HG02884 (cell line): ENCODE data around the gene HDAC4.

Experiments used
- ATAC-seq: cut with Tn5 transposase; IDR thresholded peaks from one replicate; pipeline ENCODE4 v1.9.1; 2021; ENCODE audit warnings: mild to moderate bottlenecking, moderate library complexity; ENCODE audit not compliant: unreplicated experiment

The HDAC4 gene

DNA sequence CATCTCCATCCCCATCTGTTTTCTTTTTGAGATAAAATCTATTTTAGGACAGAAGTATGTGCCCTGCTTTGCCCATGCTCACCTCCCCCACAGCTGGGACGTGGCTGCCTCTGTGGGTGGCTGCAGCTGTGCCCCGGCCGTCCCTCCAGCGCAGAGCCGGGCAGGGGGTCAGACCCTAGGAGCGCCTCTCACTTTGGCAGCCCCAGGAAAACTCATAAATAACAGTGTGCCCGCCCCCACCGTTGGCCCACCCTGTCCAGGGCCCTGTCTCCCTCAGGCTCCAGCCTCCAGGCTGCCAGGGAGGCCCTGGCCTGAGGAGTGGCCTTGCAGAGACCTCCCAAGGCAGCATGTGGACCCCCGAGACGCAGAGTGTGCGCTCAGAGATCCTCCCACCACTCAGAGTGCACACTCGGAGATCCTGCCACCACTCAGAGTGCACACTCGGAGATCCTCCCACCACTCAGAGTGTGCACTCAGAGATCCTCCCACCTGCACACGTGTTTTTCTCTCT lies 374.8 kb downstream of the HDAC4 start:
- no peak for ATAC-seq

GRCh38 chr2:239025096-239025801 lies 375.6 kb downstream of the HDAC4 start:
- ATAC-seq = no peak

DNA sequence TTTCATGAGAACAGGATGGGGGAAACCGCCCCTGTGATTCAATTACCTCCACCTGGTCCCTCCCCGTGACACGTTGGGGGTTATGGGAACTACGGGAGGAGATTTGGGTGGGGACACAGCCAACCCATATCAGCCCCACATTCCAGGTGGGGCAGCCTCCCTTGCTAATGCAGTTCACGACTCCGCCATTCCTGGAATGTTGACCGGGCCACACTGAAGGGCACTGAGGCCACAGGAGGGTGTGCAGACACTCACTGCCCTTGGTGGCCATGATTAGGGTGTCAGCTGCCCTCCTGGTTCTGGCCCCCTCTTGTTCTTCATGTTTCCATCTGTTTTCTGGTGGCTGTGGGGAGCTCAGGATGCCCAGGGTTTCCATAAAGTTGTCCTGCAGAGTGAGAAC lies 376.6 kb downstream of the HDAC4 start:
- no peak for ATAC-seq

GRCh38 chr2:239022437-239023260 lies 378.2 kb downstream of the HDAC4 start:
- ATAC-seq = no peak

- ATAC-seq = no peak
These were observed 379.0 kb downstream of the HDAC4 start for GRCh38 chr2:239021651-239022436.

DNA sequence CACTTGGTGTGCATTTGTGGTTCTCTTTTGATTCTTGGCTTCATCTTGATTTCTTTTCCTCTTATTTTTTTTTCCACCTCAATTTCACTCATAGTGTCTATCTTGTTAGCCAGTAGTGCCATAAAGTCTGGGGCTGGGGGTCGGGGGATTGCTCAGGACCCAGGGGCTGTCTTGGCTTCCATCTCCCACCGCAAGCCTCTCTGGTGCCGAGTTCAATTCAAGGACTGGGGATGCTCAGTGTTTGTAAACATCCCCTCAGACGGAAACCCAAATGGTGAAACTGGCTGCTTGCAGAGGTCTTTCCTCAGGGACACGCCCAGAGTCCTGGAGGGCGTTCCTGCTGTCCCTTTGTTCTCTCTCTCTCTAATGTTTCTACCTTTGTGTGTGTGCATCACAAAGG lies 379.6 kb downstream of the HDAC4 start:
- no peak for ATAC-seq

DNA sequence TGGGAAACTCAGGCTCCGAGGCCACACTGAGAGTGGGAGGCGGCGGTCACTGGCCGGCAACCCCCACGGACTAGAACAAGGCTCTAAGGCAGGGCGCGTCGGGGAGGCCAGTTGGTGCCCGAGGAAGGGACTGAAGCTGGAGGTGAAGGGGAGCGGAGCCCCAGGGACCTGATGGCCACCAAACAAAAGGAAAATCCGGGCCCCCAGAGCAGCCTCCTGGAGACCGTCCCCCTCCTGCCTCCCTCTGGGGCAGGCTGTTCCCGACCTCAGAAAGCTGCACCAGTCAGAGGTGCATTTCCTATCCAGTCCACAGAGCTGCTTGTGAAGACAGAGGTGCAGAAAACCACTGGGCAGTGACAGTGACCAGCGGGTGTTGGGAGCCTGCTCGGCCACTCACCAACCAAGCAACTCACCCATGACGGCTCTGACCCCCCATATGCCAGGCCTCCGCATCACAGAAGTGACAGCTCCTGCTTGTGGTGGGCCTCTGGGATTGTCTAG lies 380.2 kb downstream of the HDAC4 start:
- no peak for ATAC-seq

DNA sequence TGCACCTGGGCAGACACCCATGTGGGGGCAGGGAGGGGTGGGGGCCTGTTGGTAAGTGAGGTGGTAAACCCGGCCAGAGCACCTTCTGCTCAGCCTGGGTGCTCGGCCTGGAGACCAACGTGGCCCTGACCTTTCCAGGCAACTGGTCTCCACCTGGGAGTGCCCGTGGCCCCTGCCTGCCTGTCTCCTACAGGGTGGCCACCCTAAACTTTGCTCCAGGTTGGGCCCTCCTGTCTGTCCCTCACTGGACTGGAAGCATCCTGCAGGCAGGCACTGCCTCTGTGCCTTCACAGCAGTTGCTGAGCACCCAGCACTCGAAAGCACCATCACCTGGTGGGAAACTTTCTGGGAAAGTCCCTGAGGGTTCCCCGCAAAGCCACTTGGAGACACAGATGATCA lies 381.6 kb downstream of the HDAC4 start:
- no peak for ATAC-seq

DNA sequence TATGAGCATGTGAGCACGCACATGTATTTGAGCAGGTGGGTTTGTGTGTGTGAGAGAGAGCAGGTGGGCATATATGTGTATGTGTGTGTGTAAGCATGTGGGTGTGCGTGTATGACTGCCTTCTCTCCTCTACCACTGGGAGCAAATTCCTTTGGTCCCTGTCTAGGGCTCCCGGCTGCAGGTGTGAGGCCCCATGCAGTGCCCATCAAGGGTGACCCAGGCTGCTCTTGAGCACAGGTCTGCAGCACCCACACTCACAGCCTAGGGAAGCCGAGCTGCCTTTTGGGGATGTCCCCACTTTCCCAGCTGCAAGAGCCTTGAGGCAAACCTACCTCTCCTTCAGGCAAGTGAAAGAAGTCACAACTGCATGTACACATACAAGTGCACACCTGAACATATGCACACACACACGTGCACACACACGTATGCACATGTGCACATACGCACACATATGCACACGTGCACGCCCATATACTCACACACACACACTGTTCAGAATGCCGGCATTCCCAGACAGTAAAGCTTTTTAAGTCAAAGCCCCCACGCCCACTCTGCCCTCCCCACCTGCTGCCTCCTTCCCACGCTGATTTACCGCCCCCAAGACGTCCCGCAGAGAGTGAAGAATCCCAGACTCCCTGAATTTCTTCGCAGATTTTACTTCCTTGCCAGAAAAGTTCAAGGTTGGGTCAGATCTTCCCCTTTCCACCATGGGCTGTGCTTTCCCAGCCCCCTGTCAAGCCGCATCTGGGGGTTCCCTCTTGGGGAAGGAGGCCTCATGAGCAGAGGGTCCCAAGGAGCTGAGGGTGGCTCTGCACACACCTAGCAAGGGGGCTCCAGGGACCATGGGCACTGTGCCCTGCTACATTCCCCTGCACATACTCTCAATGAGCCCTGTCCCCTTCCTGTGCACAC lies 382.3 kb downstream of the HDAC4 start:
- no peak for ATAC-seq

GRCh38 chr2:239017491-239018098 lies 383.2 kb downstream of the HDAC4 start:
- ATAC-seq = no peak

GRCh38 chr2:239015901-239016675 lies 384.7 kb downstream of the HDAC4 start:
- no peak for ATAC-seq

GRCh38 chr2:239015218-239015900 lies 385.5 kb downstream of the HDAC4 start:
- ATAC-seq = no peak

- ATAC-seq = no peak
These were observed 386.2 kb downstream of the HDAC4 start for GRCh38 chr2:239014458-239015217.

DNA sequence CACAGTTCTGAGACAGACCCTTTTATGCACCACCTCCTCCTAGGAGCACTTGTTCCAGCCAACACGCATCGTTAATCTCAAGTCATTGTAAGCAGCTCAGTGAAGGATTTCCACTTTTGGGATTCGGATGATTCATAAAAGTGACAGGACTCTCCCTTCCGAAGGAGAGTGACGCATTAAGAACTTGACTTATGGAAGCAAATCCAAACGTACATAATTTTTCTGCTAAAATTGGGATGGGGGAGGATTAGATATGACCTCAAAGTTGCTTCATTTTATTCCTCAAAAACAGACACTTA lies 387.2 kb downstream of the HDAC4 start:
- ATAC-seq = no peak

DNA sequence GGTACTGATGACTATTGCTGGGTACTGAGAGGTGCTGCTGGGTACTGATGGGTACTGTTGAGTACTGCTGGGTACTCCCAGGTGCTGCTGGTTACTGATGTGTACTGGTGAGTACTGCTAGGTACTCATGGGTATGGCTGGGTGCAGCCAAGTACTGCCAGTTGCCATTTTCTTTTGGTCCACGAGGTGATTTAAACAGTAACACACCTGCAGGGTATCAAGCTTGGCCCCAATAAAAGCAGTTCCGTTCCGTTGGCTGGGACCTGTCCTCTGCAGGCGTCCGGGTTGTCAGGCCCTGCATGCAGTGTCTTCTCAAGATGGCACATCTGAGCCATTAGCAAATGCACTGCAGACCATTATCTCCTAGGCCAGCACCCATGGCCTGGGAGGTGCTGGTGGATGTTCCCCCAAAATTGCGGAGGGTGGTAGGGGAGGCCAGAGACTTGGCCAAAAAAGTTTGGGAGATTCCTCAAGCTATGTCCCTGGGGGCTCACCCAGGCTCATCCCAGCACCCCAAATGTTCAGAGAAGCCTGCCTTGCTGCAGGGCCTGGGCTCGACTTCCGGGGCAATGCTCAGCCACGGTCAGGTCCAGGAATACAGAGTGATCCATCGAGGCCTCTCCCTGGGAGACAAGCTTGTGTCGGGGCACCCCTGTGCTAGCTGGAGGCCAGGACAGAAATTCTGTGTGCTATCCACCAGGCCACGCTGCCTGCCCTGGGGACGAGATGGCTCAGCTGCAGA lies 387.7 kb downstream of the HDAC4 start:
- no peak for ATAC-seq

- ATAC-seq = no peak
These were observed 388.6 kb downstream of the HDAC4 start for GRCh38 chr2:239012228-239012627.

GRCh38 chr2:239009589-239009961 lies 391.2 kb downstream of the HDAC4 start:
- no peak for ATAC-seq
